Measurements from ENCODE around the gene PIGX. TPM values are rescaled to one million over a fixed set of nuclear protein-coding genes. Genes with fewer than 3 reads are reported as not detected.

The PIGX gene
- total RNA-seq, 4 donors from 2014 or later = 20.0 to 26.0 (median 22.7) TPM

DNA sequence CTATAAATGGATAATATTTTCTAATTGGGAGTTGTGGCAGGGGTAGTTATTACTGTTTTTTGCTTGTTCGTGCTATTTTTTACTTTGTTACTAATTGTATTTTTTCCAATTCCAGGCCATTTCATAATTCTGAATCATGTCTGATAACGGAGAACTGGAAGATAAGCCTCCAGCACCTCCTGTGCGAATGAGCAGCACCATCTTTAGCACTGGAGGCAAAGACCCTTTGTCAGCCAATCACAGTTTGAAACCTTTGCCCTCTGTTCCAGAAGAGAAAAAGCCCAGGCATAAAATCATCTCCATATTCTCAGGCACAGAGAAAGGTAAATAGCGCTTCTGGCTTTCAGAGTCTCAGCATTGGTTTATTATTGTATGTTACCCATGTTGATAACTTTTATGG is 70.3 kb downstream of the PIGX start:
- TF ChIP-seq, protein P1, sequence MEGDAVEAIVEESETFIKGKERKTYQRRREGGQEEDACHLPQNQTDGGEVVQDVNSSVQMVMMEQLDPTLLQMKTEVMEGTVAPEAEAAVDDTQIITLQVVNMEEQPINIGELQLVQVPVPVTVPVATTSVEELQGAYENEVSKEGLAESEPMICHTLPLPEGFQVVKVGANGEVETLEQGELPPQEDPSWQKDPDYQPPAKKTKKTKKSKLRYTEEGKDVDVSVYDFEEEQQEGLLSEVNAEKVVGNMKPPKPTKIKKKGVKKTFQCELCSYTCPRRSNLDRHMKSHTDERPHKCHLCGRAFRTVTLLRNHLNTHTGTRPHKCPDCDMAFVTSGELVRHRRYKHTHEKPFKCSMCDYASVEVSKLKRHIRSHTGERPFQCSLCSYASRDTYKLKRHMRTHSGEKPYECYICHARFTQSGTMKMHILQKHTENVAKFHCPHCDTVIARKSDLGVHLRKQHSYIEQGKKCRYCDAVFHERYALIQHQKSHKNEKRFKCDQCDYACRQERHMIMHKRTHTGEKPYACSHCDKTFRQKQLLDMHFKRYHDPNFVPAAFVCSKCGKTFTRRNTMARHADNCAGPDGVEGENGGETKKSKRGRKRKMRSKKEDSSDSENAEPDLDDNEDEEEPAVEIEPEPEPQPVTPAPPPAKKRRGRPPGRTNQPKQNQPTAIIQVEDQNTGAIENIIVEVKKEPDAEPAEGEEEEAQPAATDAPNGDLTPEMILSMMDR (IDR thresholded peaks at IDR 0.05; ENCODE audit: low read depth) = no peak

Small RNA genes within 50 kb of the gene (small RNA-seq; reads per million reads assigned to genes)
- gene RNU4-89P (not detected), gene RNU6-42P (not detected), gene RNU6-646P (not detected)

Other genes with a start within 250 kb of the PIGX start
- gene RNF168, start 208.6 kb upstream of the PIGX start, total RNA-seq = 10 to 100 TPM; 23.1 to 31.3 (median 29.0) TPM
- gene SMCO1, start 197.0 kb upstream of the PIGX start, total RNA-seq = not detected
- gene WDR53, start 143.8 kb upstream of the PIGX start, total RNA-seq = 10 to 100 TPM in 1 of 4 donors, 1 to 10 TPM in 3; 1.6 to 11.5 (median 5.9) TPM
- 1 to 10 TPM; 6.6 to 9.5 (median 7.4) TPM for gene FBXO45, start 143.7 kb upstream of the PIGX start, total RNA-seq
- 10 to 100 TPM in 3 of 4 donors, 1 to 10 TPM in 1; 7.9 to 22.3 (median 13.4) TPM for gene NRROS, start 72.7 kb upstream of the PIGX start, total RNA-seq
- 1 to 10 TPM; 1.5 to 3.3 (median 1.9) TPM for gene CEP19, start 127 bp upstream of the PIGX start, total RNA-seq
- 100 to 1,000 TPM in 1 of 4 donors, 10 to 100 TPM in 3; 69.3 to 127 (median 74.7) TPM for gene PAK2, start 27.5 kb downstream of the PIGX start, total RNA-seq
- gene SENP5, start 155.5 kb downstream of the PIGX start, total RNA-seq = 10 to 100 TPM; 35.7 to 48.3 (median 45.1) TPM
- 10 to 100 TPM; 35.7 to 41.4 (median 37.8) TPM for gene NCBP2, start 230.2 kb downstream of the PIGX start, total RNA-seq

All from subcutaneous adipose tissue (tissue), 4 donors.